WTC11 (cell line): Measurements from ENCODE around the gene FLCN. TPM values are rescaled to one million over a fixed set of nuclear protein-coding genes. Genes with fewer than 3 reads are reported as not detected.

Source experiments
- ATAC-seq: fragments of 200-7000 bp; cut with Tn5 transposase; 2 replicates; pipeline ENCODE4 v1.10.0; 2021; ENCODE audit warnings: mild to moderate bottlenecking, moderate library complexity
- CTCF ChIA-PET: fragments of 300-600 bp; sonication (Branson Sonifier 250); formaldehyde crosslinking; loops from one replicate; lab custom pipeline; 2021; ENCODE audit warnings: antibody characterized with exemption; lab: Charles Lee
- POLR2A ChIA-PET: fragments of 350-600 bp; sonication (Branson Sonifier 250); formaldehyde crosslinking; loops from one replicate; lab custom pipeline; 2021; ENCODE audit warnings: antibody characterized with exemption; lab: Charles Lee
- DNase-seq: peaks from one replicate; pipeline ENCODE4 v3.0.0; 2021; ENCODE audit warnings: low spot score
- H3K27ac Mint-ChIP-seq: 2 replicates; pipeline ENCODE4 v1.8.0; 2021; ENCODE audit warnings: mixed read lengths
- H3K27me3 Mint-ChIP-seq: 2 replicates; pipeline ENCODE4 v1.8.0; 2021; ENCODE audit warnings: low read depth, mild to moderate bottlenecking, moderate library complexity, mixed read lengths
- H3K36me3 Mint-ChIP-seq: 2 replicates; pipeline ENCODE4 v1.8.0; 2021; ENCODE audit warnings: mixed read lengths
- H3K4me1 Mint-ChIP-seq: 2 replicates; pipeline ENCODE4 v1.8.0; 2022; ENCODE audit warnings: mixed read lengths
- H3K4me3 Mint-ChIP-seq: 2 replicates; pipeline ENCODE4 v1.8.0; 2021; ENCODE audit warnings: mild to moderate bottlenecking, moderate library complexity, mixed read lengths
- H3K9me3 Mint-ChIP-seq: 2 replicates; pipeline ENCODE4 v1.8.0; 2021; ENCODE audit warnings: mixed read lengths
- AR ChIP-seq: fragments of 250-450 bp; sonication (Bioruptor Pico); IDR thresholded peaks from 2 replicates; pipeline ENCODE4 v1.9.0; 2021; ENCODE audit warnings: mild to moderate bottlenecking
- ARID4B ChIP-seq: sonication (generic); formaldehyde crosslinking; IDR thresholded peaks from 2 replicates; pipeline ENCODE4 v1.8.0; 2023; ENCODE audit warnings: missing genetic modification reagents, mild to moderate bottlenecking, borderline replicate concordance
- ATF2 ChIP-seq: sonication (generic); formaldehyde crosslinking; IDR thresholded peaks from 2 replicates; pipeline ENCODE4 v1.8.1; 2022; ENCODE audit warnings: low read depth, missing genetic modification reagents, borderline replicate concordance
- CBFB ChIP-seq: sonication (generic); formaldehyde crosslinking; IDR thresholded peaks from 2 replicates; pipeline ENCODE4 v1.8.1; 2022; ENCODE audit warnings: mild to moderate bottlenecking, low read depth, missing genetic modification reagents
- CREB1 ChIP-seq: sonication (generic); formaldehyde crosslinking; IDR thresholded peaks from 2 replicates; pipeline ENCODE4 v1.8.0; 2023; ENCODE audit warnings: mild to moderate bottlenecking, missing genetic modification reagents
- ERG ChIP-seq: fragments of 250-450 bp; sonication (Bioruptor Pico); IDR thresholded peaks from 2 replicates; pipeline ENCODE4 v1.8.0; 2021; ENCODE audit warnings: mild to moderate bottlenecking
- FOXJ3 ChIP-seq: sonication (generic); formaldehyde crosslinking; IDR thresholded peaks from 2 replicates; pipeline ENCODE4 v1.9.0; 2021; ENCODE audit warnings: missing genetic modification reagents, mild to moderate bottlenecking, borderline replicate concordance
- GABPB1 ChIP-seq: sonication (generic); formaldehyde crosslinking; IDR thresholded peaks from 2 replicates; pipeline ENCODE4 v1.8.1; 2023; ENCODE audit warnings: mild to moderate bottlenecking, missing genetic modification reagents
- IRF1 ChIP-seq: sonication (generic); formaldehyde crosslinking; IDR thresholded peaks from 2 replicates; pipeline ENCODE4 v1.8.0; 2023; ENCODE audit warnings: missing genetic modification reagents
- MAX ChIP-seq: sonication (generic); formaldehyde crosslinking; IDR thresholded peaks from 2 replicates; pipeline ENCODE4 v1.8.0; 2022; ENCODE audit warnings: mild to moderate bottlenecking, missing genetic modification reagents
- NFATC4 ChIP-seq: fragments of 250-450 bp; sonication (Bioruptor Pico); IDR thresholded peaks from 2 replicates; pipeline ENCODE4 v1.9.0; 2021; ENCODE audit warnings: mild to moderate bottlenecking
- NFE2L1 ChIP-seq: sonication (generic); formaldehyde crosslinking; IDR thresholded peaks from 2 replicates; pipeline ENCODE4 v1.8.1; 2023; ENCODE audit warnings: missing genetic modification reagents
- NR1H2 ChIP-seq: sonication (generic); formaldehyde crosslinking; IDR thresholded peaks from 2 replicates; pipeline ENCODE4 v1.9.0; 2021; ENCODE audit warnings: mild to moderate bottlenecking, moderate library complexity, missing genetic modification reagents
- PRRX2 ChIP-seq: fragments of 250-450 bp; sonication (Bioruptor Pico); IDR thresholded peaks from 2 replicates; pipeline ENCODE4 v1.8.0; 2021; ENCODE audit warnings: mild to moderate bottlenecking
- TEAD1 ChIP-seq: sonication (generic); formaldehyde crosslinking; IDR thresholded peaks from 2 replicates; pipeline ENCODE4 v1.8.0; 2022; ENCODE audit warnings: mild to moderate bottlenecking, missing genetic modification reagents
- USF2 ChIP-seq: sonication (generic); formaldehyde crosslinking; IDR thresholded peaks from 2 replicates; pipeline ENCODE4 v1.8.1; 2023; ENCODE audit warnings: mild to moderate bottlenecking, missing genetic modification reagents, moderate library complexity
- ZNF219 ChIP-seq: sonication (generic); formaldehyde crosslinking; IDR thresholded peaks from 2 replicates; pipeline ENCODE4 v1.8.0; 2023; ENCODE audit warnings: missing genetic modification reagents, mild to moderate bottlenecking, borderline replicate concordance
- ZNF512 ChIP-seq: sonication (generic); formaldehyde crosslinking; IDR thresholded peaks from 2 replicates; pipeline ENCODE4 v1.8.1; 2022; ENCODE audit warnings: missing genetic modification reagents, borderline replicate concordance
- ZNF671 ChIP-seq: fragments of 250-450 bp; sonication (Bioruptor Pico); IDR thresholded peaks from 2 replicates; pipeline ENCODE4 v1.8.0; 2021; ENCODE audit warnings: mild to moderate bottlenecking
- ZSCAN18 ChIP-seq: fragments of 250-450 bp; sonication (Bioruptor Pico); IDR thresholded peaks from 2 replicates; pipeline ENCODE4 v2.1.2; 2022; ENCODE audit warnings: mild to moderate bottlenecking, moderate library complexity
- total RNA-seq: library from RNA; stranded (reverse); gene quantifications from 3 replicates; pipeline ENCODE4 v1.2.3, GENCODE V29; 2021

FLCN gene
- total RNA-seq, 1 experiment from 2014 or later = 40.8 TPM

- ChIA-PET POLR2A (interaction anchor here (0.7 to 1.4 kb wide), 6 partner anchors 11 to 165 kb away, joined by 3 to 8 read pairs (median 4); no protein-coding TSS in a partner anchor), CTCF (interaction anchor here (0.9 to 2.8 kb wide), 7 partner anchors 11 to 216 kb away, joined by 3 to 17 read pairs (median 5); no protein-coding TSS in a partner anchor)
- ATAC-seq (peak; percentile 94), DNase-seq (peak; percentile 95)
- H3K9me3 Mint-ChIP-seq = no peaks in the 10 kb centered on the region
- H3K4me1 Mint-ChIP-seq = peaks cover 19% of the 10 kb centered on the region
- peak within 1 kb of the TSS; percentile 98 for H3K27ac Mint-ChIP-seq
- H3K27me3 Mint-ChIP-seq = no peaks in the 10 kb centered on the region; the same call in 1 of the 2 replicates
- peak within 1 kb of the TSS; percentile 84 for H3K4me3 Mint-ChIP-seq
- peaks cover 4% of the 10 kb centered on the region; the same call in 1 of the 2 replicates for H3K36me3 Mint-ChIP-seq
- no peak for TF ChIP-seq IRF1 (CRISPR knock-in tag)
- no peak for TF ChIP-seq ZNF219
- no peak for TF ChIP-seq ZSCAN18
- TF ChIP-seq CREB1 = no peak
- no peak for TF ChIP-seq ATF2 (CRISPR knock-in tag)
- TF ChIP-seq PRRX2 (CRISPR knock-in tag) = no peak
- TF ChIP-seq NR1H2 = no peak
- TF ChIP-seq FOXJ3 = no peak
- TF ChIP-seq GABPB1 (CRISPR knock-in tag) = peak; percentile 51
- TF ChIP-seq AR (CRISPR knock-in tag) = no peak
- TF ChIP-seq TEAD1 = peak; percentile 71; the same call in 1 of the 2 replicates
- TF ChIP-seq CBFB = no peak
- TF ChIP-seq ARID4B (CRISPR knock-in tag) = peak; percentile 65; the same call in 1 of the 2 replicates
- no peak for TF ChIP-seq NFE2L1
- no peak for TF ChIP-seq ZNF512 (CRISPR knock-in tag)
- peak; percentile 72 for TF ChIP-seq MAX (CRISPR knock-in tag)
- TF ChIP-seq ZNF671 (CRISPR knock-in tag) = no peak
- no peak for TF ChIP-seq ERG (CRISPR knock-in tag)
- TF ChIP-seq NFATC4 (CRISPR knock-in tag) = no peak
- peak; percentile 38; the same call in 1 of the 2 replicates for TF ChIP-seq USF2 (CRISPR knock-in tag)
Observed at GRCh38 chr17:17280613-17281549, 43.9 kb upstream of the FLCN start, which contains the start of gene COPS3. Gene COPS3 (minus strand): TSS chr17:17281246. CDS start chr17:17281186, 60 bp downstream.
